Fibroblast of lung (primary cell): Measurements from ENCODE around the gene BYSL.

ENCODE experiments used
- CTCF ChIP-seq, 2 donors: IDR thresholded peaks in 1 of 2; conservative IDR thresholded peaks in 1 of 2; 1 replicate in 1 of 2; 2 replicates in 1 of 2; pipeline ENCODE4 v1.5.1; 2011 to 2012; ENCODE audit warnings: low read length in 2 of 2, control low read depth in 1 of 2, inconsistent platforms in 1 of 2, low read depth in 1 of 2, mild to moderate bottlenecking in 1 of 2
- EZH2 ChIP-seq: IDR thresholded peaks from 2 replicates; pipeline ENCODE4 v1.5.1; 2012; ENCODE audit warnings: low read length, control low read depth, mild to moderate bottlenecking; ENCODE audit errors: missing control alignments

- TF ChIP-seq CTCF (conservative IDR thresholded peaks at IDR 0.05 in 1 of 2, IDR thresholded peaks at IDR 0.05 in 1 of 2; ENCODE audit: low read depth in 1 of 2, low read length in 2 of 2) (no peak), EZH2 (no peak)
Observed at GRCh38 chr6:41966214-41966920, 45.1 kb downstream of the BYSL start.
